Gastrocnemius medialis (tissue), 4 donors: Measurements from ENCODE around the gene ZNF76. TPM values are rescaled to one million over a fixed set of nuclear protein-coding genes. Genes with fewer than 3 reads are reported as not detected.

Source experiments
- ATAC-seq, 2 donors: fragments of 150-250 bp; one replicate each; pipeline ENCODE4 v1.9.1; 2016
- DNase-seq, 2 donors: peaks; one replicate each; pipeline ENCODE4 v3.0.0-alpha.2; 2019
- H3K27ac ChIP-seq, 4 donors: fragments of 200-600 bp; sonication (generic); 1 replicate in 1 of 4; 2 replicates in 3 of 4; pipeline ENCODE4 v1.5.1; 2016 to 2018; ENCODE audit warnings: mild to moderate bottlenecking in 2 of 4, moderate library complexity in 1 of 4
- H3K27me3 ChIP-seq, 3 donors: fragments of 200-600 bp; sonication (generic) in 2 of 3; 1 replicate in 1 of 3; 2 replicates in 2 of 3; pipeline versions ENCODE4 v1.5.1 to v1.6.0; 2016 to 2019; ENCODE audit warnings: mild to moderate bottlenecking in 1 of 3, moderate library complexity in 1 of 3
- H3K36me3 ChIP-seq, 2 donors: fragments of 200-600 bp; sonication (generic) in 1 of 2; one replicate each; pipeline ENCODE4 v1.5.1; 2017 to 2018
- H3K4me1 ChIP-seq, 2 donors: fragments of 200-600 bp; sonication (generic) in 1 of 2; one replicate each; pipeline ENCODE4 v1.5.1; 2016 to 2017; ENCODE audit warnings: mild to moderate bottlenecking in 2 of 2
- H3K4me3 ChIP-seq, 4 donors: fragments of 200-600 bp; sonication (generic) in 3 of 4; 1 replicate in 1 of 4; 2 replicates in 3 of 4; pipeline ENCODE4 v1.5.1; 2016 to 2019; ENCODE audit warnings: mild to moderate bottlenecking in 2 of 4
- H3K9me3 ChIP-seq, 3 donors: fragments of 200-600 bp; sonication (generic) in 2 of 3; 1 replicate in 1 of 3; 2 replicates in 2 of 3; pipeline ENCODE4 v1.5.1; 2016 to 2019
- POLR2A ChIP-seq, 2 donors: fragments of 450-650 bp; IDR thresholded peaks; one replicate each; pipeline ENCODE4 v1.6.1; 2017; ENCODE audit warnings: antibody characterized with exemption in 2 of 2, mild to moderate bottlenecking in 2 of 2, moderate library complexity in 2 of 2
- in situ Hi-C, 4 donors: fragments of 200-750 bp; cut with MboI; loops; one replicate each; pipeline versions ENCODE4 v1.15.0 to v1.8.0; 2017; ENCODE audit warnings: low sequenced_read_pairs in 4 of 4
- intact Hi-C: fragments of 100-400 bp; cut with DNase I; formaldehyde crosslinking; loops from one replicate; pipeline ENCODE4 v1.15.1; 2023; ENCODE audit warnings: low total_unique reads
- total RNA-seq, 4 donors: library from RNA; depleted of rRNA; stranded (reverse); fragments of >200 nt; gene quantifications; one replicate each; pipeline versions ENCODE4 v1.1.0 to v1.2.3, GENCODE V29; 2016
- TF ChIP-seq, protein P1 (sequence below), 5 experiments: fragments of 450-650 bp in 3 of 5; fragments of 200-600 bp in 2 of 5; sonication (generic) in 2 of 5; IDR thresholded peaks in 4 of 5; conservative IDR thresholded peaks in 1 of 5; 1 replicate in 4 of 5; 2 replicates in 1 of 5; pipeline ENCODE4 v1.5.1; 2016 to 2019; ENCODE audit warnings: antibody characterized with exemption in 5 of 5, mild to moderate bottlenecking in 3 of 5, moderate library complexity in 3 of 5

Gene ZNF76
- total RNA-seq, 4 donors from 2014 or later: 26.1 to 35.2 (median 27.5) TPM

DNA sequence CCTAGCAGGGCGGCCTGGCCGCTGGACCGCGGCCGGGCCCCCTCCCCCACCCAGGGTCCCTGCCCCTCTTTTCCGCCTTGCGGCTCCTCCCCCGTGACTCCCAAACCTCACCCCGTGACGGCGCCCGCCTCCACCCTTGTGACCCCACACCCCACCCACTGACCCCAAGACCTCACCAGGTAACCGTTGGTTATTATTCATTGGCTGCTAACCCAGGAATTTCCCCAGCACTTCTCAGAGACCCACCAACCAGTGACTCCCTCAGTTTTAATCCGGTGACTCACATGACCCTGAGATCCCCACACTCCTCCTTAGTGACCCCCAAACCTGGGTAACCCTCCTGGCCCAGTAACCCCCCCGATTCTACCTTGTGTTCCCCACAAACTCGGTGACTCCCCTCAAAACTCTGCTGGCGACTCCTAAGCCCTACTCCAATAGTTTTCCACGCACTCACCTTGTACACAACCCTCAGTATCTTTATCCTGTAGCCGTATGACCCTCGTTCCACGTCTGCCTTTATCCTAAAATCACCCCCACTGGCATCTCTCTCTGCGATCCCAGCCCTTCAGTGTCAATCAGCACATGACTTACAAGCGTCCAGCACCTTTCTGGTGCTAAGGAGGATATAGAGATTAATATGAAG lies 534 bp downstream of the ZNF76 start:
- no peaks in the 10 kb centered on the region for H3K9me3 ChIP-seq
- TF ChIP-seq POLR2A (IDR thresholded peaks at IDR 0.05): no peak
- TF ChIP-seq, protein P1, sequence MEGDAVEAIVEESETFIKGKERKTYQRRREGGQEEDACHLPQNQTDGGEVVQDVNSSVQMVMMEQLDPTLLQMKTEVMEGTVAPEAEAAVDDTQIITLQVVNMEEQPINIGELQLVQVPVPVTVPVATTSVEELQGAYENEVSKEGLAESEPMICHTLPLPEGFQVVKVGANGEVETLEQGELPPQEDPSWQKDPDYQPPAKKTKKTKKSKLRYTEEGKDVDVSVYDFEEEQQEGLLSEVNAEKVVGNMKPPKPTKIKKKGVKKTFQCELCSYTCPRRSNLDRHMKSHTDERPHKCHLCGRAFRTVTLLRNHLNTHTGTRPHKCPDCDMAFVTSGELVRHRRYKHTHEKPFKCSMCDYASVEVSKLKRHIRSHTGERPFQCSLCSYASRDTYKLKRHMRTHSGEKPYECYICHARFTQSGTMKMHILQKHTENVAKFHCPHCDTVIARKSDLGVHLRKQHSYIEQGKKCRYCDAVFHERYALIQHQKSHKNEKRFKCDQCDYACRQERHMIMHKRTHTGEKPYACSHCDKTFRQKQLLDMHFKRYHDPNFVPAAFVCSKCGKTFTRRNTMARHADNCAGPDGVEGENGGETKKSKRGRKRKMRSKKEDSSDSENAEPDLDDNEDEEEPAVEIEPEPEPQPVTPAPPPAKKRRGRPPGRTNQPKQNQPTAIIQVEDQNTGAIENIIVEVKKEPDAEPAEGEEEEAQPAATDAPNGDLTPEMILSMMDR (IDR thresholded peaks at IDR 0.05 in 4 of 5, conservative IDR thresholded peaks at IDR 0.05 in 1 of 5): no peak
- in situ Hi-C loops: no loop called here
- H3K27ac ChIP-seq: peak overlapping the region; percentile 93 to 99 (median 96)
- peak; percentile 32 to 34 for ATAC-seq
- H3K4me1 ChIP-seq: peaks cover 35 to 53% of the 10 kb centered on the region in 2 donors
- no peaks in the 10 kb centered on the region for H3K36me3 ChIP-seq
- intact Hi-C loops: loop anchor here (5.0 to 10.0 kb wide), 2 partner anchors 475 to 868 kb away; partner anchors contain the start of genes ARMC12 and NUDT3
- peak; percentile 55 to 70 for DNase-seq
- peak overlapping the region; percentile 74 to 90 (median 86) for H3K4me3 ChIP-seq
- no peaks in the 10 kb centered on the region for H3K27me3 ChIP-seq

DNA sequence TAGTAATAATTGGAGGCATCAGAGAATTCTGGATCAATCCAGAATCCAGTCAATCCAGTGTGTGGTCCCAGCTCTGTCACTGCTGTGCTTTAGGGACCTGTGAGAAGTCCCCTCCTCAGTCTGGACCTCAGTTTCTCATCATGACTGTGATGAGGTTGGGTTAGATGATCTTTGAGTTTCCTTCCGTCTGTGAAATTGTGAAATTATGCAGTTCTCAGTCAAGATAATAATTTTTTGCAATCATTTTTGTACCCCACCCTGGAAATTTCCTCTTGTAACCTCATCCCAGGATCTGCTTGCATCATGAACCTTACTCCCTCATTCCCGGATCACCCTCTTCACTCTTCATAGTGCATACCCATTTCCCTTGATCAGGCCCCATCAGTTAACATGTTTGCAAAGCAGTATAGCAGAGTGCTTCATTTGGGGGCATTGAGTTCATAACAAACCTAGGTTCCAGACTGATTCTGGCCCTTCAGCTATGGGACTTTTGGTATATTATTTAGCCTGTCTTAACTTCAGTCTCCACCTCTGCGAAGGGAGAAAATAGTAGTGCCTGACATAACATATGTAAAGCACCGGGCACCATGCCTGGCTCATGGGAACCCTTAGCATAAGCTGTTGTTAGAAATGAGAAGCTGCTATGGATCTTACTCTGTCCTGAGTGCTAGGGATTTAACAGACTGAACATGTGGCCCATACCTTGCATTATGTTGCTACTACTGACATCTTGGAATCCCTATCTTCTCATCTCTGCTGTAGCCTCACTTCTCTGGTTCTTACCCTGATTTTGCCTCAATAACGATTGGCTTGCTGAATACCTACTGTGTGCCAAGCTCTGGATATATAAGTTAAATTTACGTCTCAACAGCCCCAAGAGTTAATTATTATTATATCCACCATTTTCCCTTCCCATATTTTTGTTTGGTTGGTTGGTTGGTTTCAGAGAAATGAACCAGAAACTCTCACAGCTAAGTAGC lies 1.3 kb downstream of the ZNF76 start:
- H3K27me3 ChIP-seq: no peaks in the 10 kb centered on the region
- TF ChIP-seq POLR2A (IDR thresholded peaks at IDR 0.05): no peak
- TF ChIP-seq, protein P1 (IDR thresholded peaks at IDR 0.05 in 4 of 5, conservative IDR thresholded peaks at IDR 0.05 in 1 of 5): no peak
- ATAC-seq: no peak
- intact Hi-C loops: loop anchor here (5.0 to 10.0 kb wide), 2 partner anchors 474 to 869 kb away; partner anchors contain the start of genes ARMC12 and NUDT3
- no peak for DNase-seq
- no peaks in the 10 kb centered on the region for H3K9me3 ChIP-seq
- peak overlapping the region; percentile 74 to 90 (median 86) for H3K4me3 ChIP-seq
- peak overlapping the region; percentile 93 to 99 (median 96) for H3K27ac ChIP-seq
- H3K36me3 ChIP-seq: no peaks in the 10 kb centered on the region
- in situ Hi-C loops: no loop called here
- H3K4me1 ChIP-seq: peaks cover 43 to 62% of the 10 kb centered on the region in 2 donors

DNA sequence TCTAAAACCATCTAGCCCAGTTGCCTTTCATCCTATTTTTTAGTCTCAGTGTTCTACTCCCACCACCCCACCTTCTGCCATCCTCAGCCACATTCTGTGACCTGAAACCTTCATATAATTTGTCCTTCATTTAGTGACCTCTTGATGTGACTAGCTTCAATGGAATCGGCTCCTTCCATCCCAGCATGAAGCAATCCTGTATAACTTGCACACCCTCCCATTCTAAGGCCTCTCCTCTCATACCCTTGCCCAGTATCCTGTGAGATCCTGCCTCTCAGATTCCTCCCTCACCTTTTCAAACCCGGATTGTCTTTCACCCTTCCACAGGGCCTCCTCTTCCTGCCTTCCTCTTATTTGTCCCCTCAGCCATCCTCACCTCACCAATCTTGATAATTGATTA lies 3.1 kb downstream of the ZNF76 start:
- no peaks in the 10 kb centered on the region for H3K27me3 ChIP-seq
- no peak for TF ChIP-seq POLR2A (IDR thresholded peaks at IDR 0.05)
- TF ChIP-seq, protein P1 (IDR thresholded peaks at IDR 0.05 in 4 of 5, conservative IDR thresholded peaks at IDR 0.05 in 1 of 5): no peak
- intact Hi-C loops: loop anchor here (5.0 to 10.0 kb wide), 2 partner anchors 472 to 870 kb away; partner anchors contain the start of genes ARMC12 and NUDT3
- peak overlapping the region; percentile 93 to 99 (median 96) for H3K27ac ChIP-seq
- in situ Hi-C loops: no loop called here
- H3K9me3 ChIP-seq: no peaks in the 10 kb centered on the region
- DNase-seq (no peak), ATAC-seq (no peak)
- H3K36me3 ChIP-seq: no peaks in the 10 kb centered on the region
- H3K4me1 ChIP-seq: peaks cover 51 to 70% of the 10 kb centered on the region in 2 donors
- no peak overlapping the region for H3K4me3 ChIP-seq

DNA sequence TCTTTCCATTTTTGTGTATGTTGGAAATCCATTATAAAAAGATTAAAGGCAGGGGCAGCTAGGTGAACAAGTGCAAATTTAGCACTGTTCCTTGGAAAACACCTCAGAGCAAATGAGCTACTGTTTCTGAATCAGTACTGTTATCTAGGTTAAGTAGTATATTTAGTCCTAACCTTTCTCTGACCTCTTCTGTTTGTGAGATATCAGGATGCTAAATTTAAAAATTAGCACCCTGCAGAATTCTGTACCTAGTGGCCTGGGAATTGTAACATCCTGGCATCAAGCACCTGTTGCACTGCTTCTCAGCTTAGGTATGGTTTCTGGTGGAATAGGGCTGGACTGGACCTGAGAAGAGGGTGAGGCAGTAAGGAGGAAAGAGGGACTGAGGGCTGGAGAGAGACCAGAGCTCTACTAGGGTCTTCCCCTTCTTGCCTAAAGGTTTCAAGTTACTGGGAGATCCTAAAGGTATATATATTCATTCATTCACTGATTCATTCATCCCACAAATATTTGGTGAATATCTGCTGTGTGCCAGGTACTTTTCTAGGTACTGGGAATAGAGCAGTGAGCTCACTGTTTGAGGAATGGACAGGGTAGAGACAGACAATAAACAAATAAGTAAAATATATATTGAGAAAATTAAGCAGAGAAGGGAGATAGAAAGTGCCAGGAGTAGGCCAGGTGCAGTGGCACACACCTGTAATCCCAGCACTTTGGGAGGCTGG lies 5.2 kb downstream of the ZNF76 start:
- in situ Hi-C loops: no loop called here
- TF ChIP-seq, protein P1 (IDR thresholded peaks at IDR 0.05 in 4 of 5, conservative IDR thresholded peaks at IDR 0.05 in 1 of 5): no peak
- peak in 1 of 2 donors; percentile 36 for TF ChIP-seq POLR2A (IDR thresholded peaks at IDR 0.05)
- peak overlapping the region; percentile 93 to 99 (median 96) for H3K27ac ChIP-seq
- H3K4me3 ChIP-seq: no peak overlapping the region
- DNase-seq (no peak), ATAC-seq (peak; percentile 42)
- peaks cover 57 to 70% of the 10 kb centered on the region in 2 donors for H3K4me1 ChIP-seq
- H3K36me3 ChIP-seq: no peaks in the 10 kb centered on the region
- intact Hi-C loops: loop anchor here (5.0 to 10.0 kb wide), 2 partner anchors 470 to 872 kb away; partner anchors contain the start of genes ARMC12 and NUDT3
- H3K27me3 ChIP-seq: no peaks in the 10 kb centered on the region
- no peaks in the 10 kb centered on the region for H3K9me3 ChIP-seq
